Hepatocyte (in vitro differentiated cells): Measurements from ENCODE around the gene ITGB7. TPM values are rescaled to one million over a fixed set of nuclear protein-coding genes. Genes with fewer than 3 reads are reported as not detected.

Experiments used
- DNase-seq: peaks from one replicate; pipeline ENCODE4 v3.0.0-alpha.2; 2016; ENCODE audit warnings: low spot score
- H2AFZ ChIP-seq: fragments of 200-600 bp; sonication (generic); 2 replicates; pipeline ENCODE4 v1.6.0; 2016; ENCODE audit warnings: antibody characterized with exemption, mild to moderate bottlenecking
- H3K27ac ChIP-seq: fragments of 200-600 bp; sonication (generic); 2 replicates; pipeline ENCODE4 v1.5.1; 2016; ENCODE audit warnings: mild to moderate bottlenecking
- H3K27me3 ChIP-seq: fragments of 200-600 bp; sonication (generic); 2 replicates; pipeline ENCODE4 v1.6.1; 2016
- H3K36me3 ChIP-seq: fragments of 200-600 bp; sonication (generic); replicated peaks from 2 replicates; pipeline ENCODE4 v1.5.1; 2016; ENCODE audit warnings: low read depth; ENCODE audit not compliant: insufficient read depth
- H3K4me1 ChIP-seq: fragments of 200-600 bp; sonication (generic); 2 replicates; pipeline ENCODE4 v1.5.1; 2016; ENCODE audit warnings: mild to moderate bottlenecking, moderate library complexity; ENCODE audit not compliant: insufficient read depth
- H3K4me2 ChIP-seq: fragments of 200-600 bp; sonication (generic); 2 replicates; pipeline ENCODE4 v1.6.0; 2016
- H3K4me3 ChIP-seq: fragments of 200-600 bp; sonication (generic); 2 replicates; pipeline ENCODE4 v1.5.1; 2016; ENCODE audit warnings: mild to moderate bottlenecking
- H3K79me2 ChIP-seq: fragments of 200-600 bp; sonication (generic); 2 replicates; pipeline ENCODE4 v1.6.0; 2017; ENCODE audit warnings: mild to moderate bottlenecking
- H3K9me2 ChIP-seq: fragments of 200-600 bp; sonication (generic); replicated peaks from 2 replicates; pipeline ENCODE4 v1.6.0; 2017; ENCODE audit warnings: mild to moderate bottlenecking; ENCODE audit not compliant: insufficient read depth
- H3K9me3 ChIP-seq: fragments of 200-600 bp; sonication (generic); 2 replicates; pipeline ENCODE4 v1.5.1; 2016; ENCODE audit warnings: low read depth, mild to moderate bottlenecking
- H4K20me1 ChIP-seq: fragments of 200-600 bp; sonication (generic); 2 replicates; pipeline ENCODE4 v1.6.0; 2016; ENCODE audit warnings: mild to moderate bottlenecking; ENCODE audit not compliant: insufficient read depth, poor library complexity, severe bottlenecking
- CTCF ChIP-seq: fragments of 200-600 bp; sonication (generic); IDR thresholded peaks from 2 replicates; pipeline ENCODE4 v1.5.1; 2016; ENCODE audit warnings: antibody characterized with exemption, mild to moderate bottlenecking; ENCODE audit not compliant: poor library complexity
- EZH2 ChIP-seq: fragments of 200-600 bp; sonication (generic); IDR thresholded peaks from 2 replicates; pipeline ENCODE4 v1.6.1; 2016; ENCODE audit warnings: antibody characterized with exemption, mild to moderate bottlenecking, borderline replicate concordance
- EZH2phosphoT487 ChIP-seq: fragments of 200-600 bp; sonication (generic); IDR thresholded peaks from one replicate; pipeline ENCODE4 v1.6.1; 2018; ENCODE audit warnings: antibody characterized with exemption, mild to moderate bottlenecking, low read depth, moderate library complexity; ENCODE audit not compliant: unreplicated experiment, severe bottlenecking
- WGBS: methylation state at CpG from one replicate; pipeline ENCODE4 v1.1.6; 2016; ENCODE audit warnings: low lambda C conversion rate; ENCODE audit errors: missing lambda C conversion rate; 5-methylcytosine and 5-hydroxymethylcytosine counted together
- polyA plus RNA-seq: library from polyadenylated mRNA; unstranded; fragments of >200 nt; fragmentation: Nextera tagmentation; extraction: Ambion mirVana; gene quantifications from 2 replicates; pipeline ENCODE4 v1.2.1, GENCODE V29; 2016
- total RNA-seq: library from RNA; depleted of rRNA; stranded (reverse); fragments of >200 nt; gene quantifications from 2 replicates; pipeline ENCODE4 v1.2.3, GENCODE V29; 2014

ITGB7 gene
- total and polyA plus RNA-seq, 2 experiments from 2014 or later: 0.23 TPM; not detected in 1

DNA sequence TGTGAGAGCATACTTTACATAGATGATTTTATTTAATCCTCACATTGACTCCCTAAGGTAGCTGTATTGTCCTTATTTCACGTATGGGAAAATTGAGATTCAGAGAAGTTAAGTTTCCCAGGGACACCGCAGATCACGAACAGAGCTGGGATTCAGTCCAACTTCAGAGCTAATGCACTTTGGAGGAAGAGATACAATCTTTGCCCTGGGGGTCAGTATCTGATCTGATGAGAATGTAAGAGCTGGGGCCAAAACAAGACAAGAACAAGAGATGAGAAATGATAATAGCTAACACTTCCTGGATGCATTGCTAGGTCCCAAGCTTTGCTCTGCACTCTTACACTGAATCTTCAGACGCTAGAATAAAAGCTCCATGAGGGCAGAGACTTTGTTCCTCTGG lies 20.3 kb downstream of the ITGB7 start:
- no peak overlapping the region for H3K27ac ChIP-seq
- H3K79me2 ChIP-seq: peaks cover 33% of the 10 kb centered on the region
- peaks cover 20% of the 10 kb centered on the region for H3K4me1 ChIP-seq
- no peaks in the 10 kb centered on the region for H3K36me3 ChIP-seq
- no peaks in the 10 kb centered on the region for H3K9me2 ChIP-seq
- H3K27me3 ChIP-seq: no peaks in the 10 kb centered on the region
- H3K9me3 ChIP-seq: no peaks in the 10 kb centered on the region
- no peak overlapping the region for H2AFZ ChIP-seq
- no peak for TF ChIP-seq CTCF
- no peak for TF ChIP-seq EZH2phosphoT487
- no peak for TF ChIP-seq EZH2
- WGBS: 84% methylated on average over 4 of the region's 4 CpGs
- no peak overlapping the region for H3K4me2 ChIP-seq
- no peak for DNase-seq
- H4K20me1 ChIP-seq: peaks cover 6% of the 10 kb centered on the region
- H3K4me3 ChIP-seq: no peak overlapping the region

DNA sequence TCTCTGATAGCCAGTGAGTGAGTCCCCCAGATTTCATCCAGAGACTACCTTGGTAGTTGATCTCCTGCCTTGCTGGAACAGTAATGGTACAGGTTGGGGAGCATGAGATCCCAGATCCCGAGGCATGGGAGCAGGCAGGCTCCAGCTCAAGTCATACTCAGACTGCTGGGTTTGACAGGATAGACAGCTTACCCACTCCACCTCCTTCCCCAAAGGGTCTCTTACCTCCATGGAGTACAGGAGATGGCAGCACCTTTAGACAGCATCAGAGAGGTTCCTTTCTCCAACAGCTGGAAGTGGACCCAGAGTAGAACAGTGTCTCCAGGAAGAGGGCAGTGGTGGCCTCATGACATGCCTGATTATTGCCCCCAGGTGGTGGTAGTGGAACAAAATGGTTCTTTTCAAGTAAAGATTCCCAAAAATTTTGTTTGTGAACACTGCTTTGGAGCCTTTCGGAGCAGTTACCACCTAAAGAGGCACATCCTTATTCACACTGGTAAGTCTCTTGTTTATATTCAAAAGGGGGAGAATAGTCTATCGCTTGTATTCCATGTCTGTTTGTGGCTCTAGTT lies 21.4 kb downstream of the ITGB7 start:
- H3K4me3 ChIP-seq: no peak overlapping the region
- no peak for DNase-seq
- H2AFZ ChIP-seq: no peak overlapping the region
- no peaks in the 10 kb centered on the region for H3K36me3 ChIP-seq
- no peaks in the 10 kb centered on the region for H3K27me3 ChIP-seq
- no peak for TF ChIP-seq CTCF
- no peak for TF ChIP-seq EZH2
- TF ChIP-seq EZH2phosphoT487: no peak
- H3K4me2 ChIP-seq: no peak overlapping the region
- WGBS: 100% methylated on average over 3 of the region's 3 CpGs
- peaks cover 6% of the 10 kb centered on the region for H4K20me1 ChIP-seq
- H3K27ac ChIP-seq: no peak overlapping the region
- H3K79me2 ChIP-seq: peaks cover 36% of the 10 kb centered on the region
- no peaks in the 10 kb centered on the region for H3K9me2 ChIP-seq
- no peaks in the 10 kb centered on the region for H3K9me3 ChIP-seq
- peaks cover 23% of the 10 kb centered on the region for H3K4me1 ChIP-seq

- Histone ChIP-seq H3K36me3 (no peaks in the 10 kb centered on the region), H3K9me3 (no peaks in the 10 kb centered on the region), H3K27me3 (no peaks in the 10 kb centered on the region), H3K4me1 (peaks cover 23% of the 10 kb centered on the region), H3K4me3 (no peak overlapping the region), H2AFZ (no peak overlapping the region), H3K9me2 (no peaks in the 10 kb centered on the region), H4K20me1 (peaks cover 6% of the 10 kb centered on the region), H3K79me2 (peaks cover 36% of the 10 kb centered on the region), H3K4me2 (no peak overlapping the region), H3K27ac (no peak overlapping the region)
- no peak for DNase-seq
- TF ChIP-seq CTCF (no peak), EZH2 (no peak), EZH2phosphoT487 (no peak)
- WGBS: 94% methylated on average over 6 of the region's 6 CpGs
Measured at GRCh38 chr12:53184828-53185227, 22.2 kb downstream of the ITGB7 start.
